K562 (cell line): ENCODE measurements around the gene TICRR. TPM values are rescaled to one million over a fixed set of nuclear protein-coding genes. Genes with fewer than 3 reads are reported as not detected.

Experiments used
- ASH1L ChIP-seq: fragments of 450-650 bp; IDR thresholded peaks from 2 replicates; pipeline ENCODE4 v1.6.1; 2018; ENCODE audit warnings: borderline replicate concordance, mild to moderate bottlenecking, low read depth; ENCODE audit not compliant: partially characterized antibody
- BDP1 ChIP-seq: IDR thresholded peaks from 3 replicates; pipeline ENCODE4 v1.6.1; 2011; ENCODE audit not compliant: insufficient read length, insufficient read depth
- CBFA2T2 ChIP-seq: fragments of 450-650 bp; conservative IDR thresholded peaks from 2 replicates; pipeline ENCODE4 v1.6.1; 2017; ENCODE audit warnings: mild to moderate bottlenecking
- CBX8 ChIP-seq: fragments of 200-600 bp; sonication (generic); IDR thresholded peaks from 2 replicates; pipeline ENCODE4 v1.6.1; 2012; ENCODE audit warnings: borderline replicate concordance, mixed run types, low read depth, mild to moderate bottlenecking, moderate library complexity, mixed read lengths, low read length, control low read depth, inconsistent platforms; ENCODE audit not compliant: poor library complexity, severe bottlenecking; ENCODE audit errors: extremely low read depth
- CSDE1 ChIP-seq, 2 experiments: fragments of 450-650 bp; IDR thresholded peaks; 2 replicates each; pipeline ENCODE4 v1.6.1; 2016; ENCODE audit warnings: mild to moderate bottlenecking in 1 of 2
- DACH1 ChIP-seq: fragments of 450-650 bp; IDR thresholded peaks from 2 replicates; pipeline ENCODE4 v1.6.1; 2018; ENCODE audit not compliant: partially characterized antibody
- ELK1 ChIP-seq: sonication (generic); formaldehyde crosslinking; IDR thresholded peaks from 2 replicates; pipeline ENCODE4 v1.8.1; 2022; ENCODE audit warnings: missing genetic modification reagents
- FOXP1 ChIP-seq: sonication (generic); formaldehyde crosslinking; IDR thresholded peaks from 2 replicates; pipeline ENCODE4 v1.8.0; 2022; ENCODE audit warnings: mild to moderate bottlenecking, missing genetic modification reagents
- GTF2E2 ChIP-seq: fragments of 200-800 bp; sonication (Bioruptor generic); IDR thresholded peaks from 2 replicates; pipeline ENCODE4 v1.6.1; 2016; ENCODE audit warnings: missing genetic modification characterization, missing compliant biosample characterization
- HCFC1 ChIP-seq: IDR thresholded peaks from 2 replicates; pipeline ENCODE4 v1.6.1; 2012; ENCODE audit warnings: low read depth, low read length, improper control_type of control experiment
- HNRNPK ChIP-seq: fragments of 200-400 bp; formaldehyde crosslinking; IDR thresholded peaks from one replicate; pipeline ENCODE4 v1.6.1; 2018; ENCODE audit warnings: mild to moderate bottlenecking, low read depth, low read length; ENCODE audit not compliant: poor library complexity, severe bottlenecking
- IRF1 ChIP-seq: sonication (generic); formaldehyde crosslinking; IDR thresholded peaks from 2 replicates; pipeline ENCODE4 v1.8.0; 2022; ENCODE audit warnings: missing genetic modification reagents, mild to moderate bottlenecking, borderline replicate concordance
- MTA2 ChIP-seq: fragments of 450-650 bp; IDR thresholded peaks from 2 replicates; pipeline ENCODE4 v1.6.1; 2016; ENCODE audit warnings: low read depth
- MTF1 ChIP-seq: fragments of 250-450 bp; sonication (Bioruptor Pico); IDR thresholded peaks from 2 replicates; pipeline ENCODE4 v1.9.0; 2021; ENCODE audit warnings: moderate library complexity, mild to moderate bottlenecking, inconsistent platforms, borderline replicate concordance
- NFATC3 ChIP-seq: fragments of 450-650 bp; IDR thresholded peaks from 2 replicates; pipeline ENCODE4 v1.6.1; 2017; ENCODE audit warnings: mild to moderate bottlenecking
- NFYB ChIP-seq: IDR thresholded peaks from 2 replicates; pipeline ENCODE4 v1.6.1; 2011; ENCODE audit warnings: mild to moderate bottlenecking, moderate library complexity; ENCODE audit not compliant: insufficient read length; ENCODE audit errors: extremely low read depth
- RAD21 ChIP-seq, 2 experiments: fragments of 250-450 bp in 1 of 2; fragments of 450-650 bp in 1 of 2; sonication (Bioruptor Pico) in 1 of 2; formaldehyde crosslinking in 1 of 2; IDR thresholded peaks in 1 of 2; conservative IDR thresholded peaks in 1 of 2; 2 replicates each; pipeline versions ENCODE4 v1.4.0 to v1.8.0; 2020 to 2022; ENCODE audit warnings: mild to moderate bottlenecking in 2 of 2, moderate library complexity in 1 of 2
- SRSF1 ChIP-seq: fragments of 200-400 bp; formaldehyde crosslinking; IDR thresholded peaks from 2 replicates; pipeline ENCODE4 v1.6.1; 2017; ENCODE audit warnings: mild to moderate bottlenecking, low read depth, low read length, moderate library complexity
- YBX1 ChIP-seq: fragments of 450-650 bp; IDR thresholded peaks from 2 replicates; pipeline ENCODE4 v1.7.1; 2016; ENCODE audit warnings: mild to moderate bottlenecking
- ZEB2 ChIP-seq: fragments of 450-650 bp; IDR thresholded peaks from 2 replicates; pipeline ENCODE4 v1.6.1; 2016
- ZNF23 ChIP-seq: fragments of 250-450 bp; sonication (Bioruptor Pico); IDR thresholded peaks from 2 replicates; pipeline ENCODE4 v1.4.0; 2020; ENCODE audit warnings: mild to moderate bottlenecking
- ZNF24 ChIP-seq: fragments of 450-650 bp; IDR thresholded peaks from 2 replicates; pipeline ENCODE4 v1.6.1; 2016
- ZNF507 ChIP-seq: conservative IDR thresholded peaks from 2 replicates; pipeline ENCODE4 v1.6.1; 2017; ENCODE audit warnings: missing genetic modification characterization, missing compliant biosample characterization
- ZNF644 ChIP-seq: fragments of 200-800 bp; sonication (Bioruptor generic); IDR thresholded peaks from 2 replicates; pipeline ENCODE4 v1.6.1; 2016; ENCODE audit warnings: low read depth, missing genetic modification characterization, missing compliant biosample characterization
- ZNF655 ChIP-seq: fragments of 250-450 bp; sonication (Bioruptor Pico); IDR thresholded peaks from 2 replicates; pipeline ENCODE4 v1.5.0; 2021
- ZNF77 ChIP-seq: fragments of 250-450 bp; sonication (Bioruptor Pico); IDR thresholded peaks from 2 replicates; pipeline ENCODE4 v1.5.0; 2020
- ZZZ3 ChIP-seq: fragments of 450-650 bp; IDR thresholded peaks from 2 replicates; pipeline ENCODE4 v1.6.1; 2016; ENCODE audit warnings: antibody characterized with exemption, mild to moderate bottlenecking, moderate library complexity
- polyA plus RNA-seq, 8 experiments: library from polyadenylated mRNA; depleted of rRNA in 4 of 8; stranded (reverse) in 5 of 8; unstranded in 3 of 8; fragments of >200 nt; fragmentation: Nextera tagmentation in 2 of 8; fragmentation: Illumina TruSeq in 1 of 8; extraction: Ambion mirVana in 2 of 8; extraction: Trizol in 1 of 8; gene quantifications; 2 replicates each; pipeline versions ENCODE4 v1.2.1 to v1.2.3, GENCODE V29; 2011 to 2014; ENCODE audit warnings: inconsistent platforms in 1 of 8, missing spikeins in 1 of 8
- total RNA-seq, 7 experiments: library from RNA; depleted of rRNA in 6 of 7; stranded (reverse); fragments of >200 nt in 6 of 7; fragmentation: Illumina TruSeq in 2 of 7; extraction: Trizol in 2 of 7; gene quantifications; 2 replicates each; pipeline versions ENCODE4 v1.2.1 to v1.2.3, GENCODE V29; 2011 to 2021; ENCODE audit warnings: low replicate concordance in 1 of 7
- TF ChIP-seq, protein P1 (sequence below): sonication (generic); formaldehyde crosslinking; IDR thresholded peaks from 2 replicates; pipeline ENCODE4 v1.8.1; 2023; ENCODE audit warnings: mild to moderate bottlenecking, missing genetic modification reagents, moderate library complexity

Gene TICRR
- total and polyA plus RNA-seq, 9 of the 15 experiments (the other 6 are each of a cell fraction or from before 2014, with no cell fraction given) = 0.84 to 22.9 (median 13.7) TPM

- no peak for TF ChIP-seq ELK1 (CRISPR knock-in tag)
- TF ChIP-seq NFYB = peak; percentile 91
- no peak for TF ChIP-seq IRF1
- TF ChIP-seq ZZZ3 = no peak
- no peak for TF ChIP-seq CSDE1 (IDR thresholded peaks at IDR 0.05)
- TF ChIP-seq ZNF77 (CRISPR knock-in tag) = no peak
- TF ChIP-seq MTF1 = no peak
- TF ChIP-seq GTF2E2 (tag) = no peak
- no peak; the same call in 1 of the 2 replicates for TF ChIP-seq HCFC1
- TF ChIP-seq ASH1L = peak; percentile 98
- no peak for TF ChIP-seq MTA2
- TF ChIP-seq ZNF507 (tag) = no peak
- TF ChIP-seq CBX8 = no peak
- TF ChIP-seq BDP1 = no peak
- TF ChIP-seq NFATC3 = no peak
- no peak for TF ChIP-seq CBFA2T2
- no peak for TF ChIP-seq YBX1
- TF ChIP-seq ZNF23 (CRISPR knock-in tag) = no peak
- no peak for TF ChIP-seq HNRNPK
- TF ChIP-seq ZNF24 = no peak
- no peak for TF ChIP-seq RAD21 (CRISPR knock-in tag; conservative IDR thresholded peaks at IDR 0.05 in 1 of 2, IDR thresholded peaks at IDR 0.05 in 1 of 2)
- no peak for TF ChIP-seq DACH1
- TF ChIP-seq, protein P1, sequence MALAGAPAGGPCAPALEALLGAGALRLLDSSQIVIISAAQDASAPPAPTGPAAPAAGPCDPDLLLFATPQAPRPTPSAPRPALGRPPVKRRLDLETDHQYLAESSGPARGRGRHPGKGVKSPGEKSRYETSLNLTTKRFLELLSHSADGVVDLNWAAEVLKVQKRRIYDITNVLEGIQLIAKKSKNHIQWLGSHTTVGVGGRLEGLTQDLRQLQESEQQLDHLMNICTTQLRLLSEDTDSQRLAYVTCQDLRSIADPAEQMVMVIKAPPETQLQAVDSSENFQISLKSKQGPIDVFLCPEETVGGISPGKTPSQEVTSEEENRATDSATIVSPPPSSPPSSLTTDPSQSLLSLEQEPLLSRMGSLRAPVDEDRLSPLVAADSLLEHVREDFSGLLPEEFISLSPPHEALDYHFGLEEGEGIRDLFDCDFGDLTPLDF (CRISPR knock-in tag) = peak; percentile 60; the same call in 1 of the 2 replicates
- no peak for TF ChIP-seq ZNF644 (tag)
- no peak for TF ChIP-seq ZNF655 (CRISPR knock-in tag)
- TF ChIP-seq FOXP1 (CRISPR knock-in tag) = peak; percentile 45; the same call in 1 of the 2 replicates
- no peak for TF ChIP-seq SRSF1
- no peak for TF ChIP-seq ZEB2
Measured at GRCh38 chr15:89575146-89575655, at the start of gene TICRR (continued).
